GM19099 (cell line): Measurements from ENCODE around the gene SKAP1.

Experiments
- POLR2A ChIP-seq: IDR thresholded peaks from 3 replicates; pipeline ENCODE4 v1.6.1; 2011; ENCODE audit warnings: low read depth; ENCODE audit not compliant: insufficient read length; ENCODE audit errors: extremely low read depth

Gene SKAP1

GRCh38 chr17:48406936-48407567 lies 23.0 kb downstream of the SKAP1 start:
- no peak for TF ChIP-seq POLR2A

GRCh38 chr17:48394821-48395220 lies 35.2 kb downstream of the SKAP1 start:
- no peak for TF ChIP-seq POLR2A

- TF ChIP-seq POLR2A = no peak
Measured at GRCh38 chr17:48393283-48393682, 36.7 kb downstream of the SKAP1 start.

GRCh38 chr17:48392857-48393256 lies 37.2 kb downstream of the SKAP1 start:
- no peak for TF ChIP-seq POLR2A

- TF ChIP-seq POLR2A = no peak
Measured at GRCh38 chr17:48391444-48391843, 38.6 kb downstream of the SKAP1 start.

- TF ChIP-seq POLR2A = no peak
Measured at GRCh38 chr17:48389903-48390302, 40.1 kb downstream of the SKAP1 start.

- no peak for TF ChIP-seq POLR2A
Measured at GRCh38 chr17:48388955-48389743, 40.9 kb downstream of the SKAP1 start.

- TF ChIP-seq POLR2A = no peak
Measured at GRCh38 chr17:48386826-48387225, 43.2 kb downstream of the SKAP1 start.

GRCh38 chr17:48385319-48385718 lies 44.7 kb downstream of the SKAP1 start:
- no peak for TF ChIP-seq POLR2A

- no peak for TF ChIP-seq POLR2A
Measured at GRCh38 chr17:48384164-48384563, 45.9 kb downstream of the SKAP1 start.

GRCh38 chr17:48382989-48383388 lies 47.0 kb downstream of the SKAP1 start:
- TF ChIP-seq POLR2A = no peak

- TF ChIP-seq POLR2A = no peak
Measured at GRCh38 chr17:48378708-48379392, 51.2 kb downstream of the SKAP1 start.

GRCh38 chr17:48378238-48378637 lies 51.8 kb downstream of the SKAP1 start:
- no peak for TF ChIP-seq POLR2A

GRCh38 chr17:48376682-48377325 lies 53.2 kb downstream of the SKAP1 start:
- no peak for TF ChIP-seq POLR2A

- no peak for TF ChIP-seq POLR2A
Measured at GRCh38 chr17:48375356-48375755, 54.7 kb downstream of the SKAP1 start.
